HepG2 (cell line): ENCODE data around the gene SAP130. TPM values are rescaled to one million over a fixed set of nuclear protein-coding genes. Genes with fewer than 3 reads are reported as not detected.

Experiments
- ATAC-seq: fragments of 200-7000 bp; cut with Tn5 transposase; 3 replicates; pipeline ENCODE4 v1.9.1; 2020; ENCODE audit warnings: mild to moderate bottlenecking, moderate library complexity
- BruUV-seq: library from RNA; stranded (reverse); fragments of 400-500 nt; replicated peaks from 2 replicates; lab custom pipeline; 2021; lab: Mats Ljungman, UMichigan
- CTCF ChIA-PET: fragments of 300-600 bp; formaldehyde crosslinking; extraction: SDS; loops from one replicate; lab custom pipeline; 2021; ENCODE audit warnings: low total read pairs, inconsistent platforms, low intra/inter-chr PET ratio; lab: Yijun Ruan, JAX
- POLR2A ChIA-PET: fragments of 350-600 bp; sonication (Branson Sonifier 250); formaldehyde crosslinking; loops from one replicate; lab custom pipeline; 2020; ENCODE audit warnings: antibody characterized with exemption, inconsistent platforms; lab: Yijun Ruan, JAX
- DNase-seq: peaks from one replicate; pipeline ENCODE4 v3.0.0-alpha.2; 2015; ENCODE audit warnings: low spot score
- FAIRE-seq: peaks from 3 replicates; lab custom pipeline; 2011; peaks lifted over from hg19 to GRCh38; lab: Jason Lieb, UNC
- H2AFZ ChIP-seq: one replicate; pipeline ENCODE4 v1.6.1; 2011; ENCODE audit warnings: low read length, inconsistent platforms
- H3K27ac ChIP-seq: fragments of 300-600 bp; 3 replicates; pipeline ENCODE4 v1.8.0; 2011; ENCODE audit warnings: mixed run types, mild to moderate bottlenecking, mixed read lengths, low read length, inconsistent platforms; ENCODE audit not compliant: insufficient read depth; ENCODE audit errors: extremely low read length
- H3K27me3 ChIP-seq, 2 experiments: fragments of 200-600 bp in 1 of 2; 2 replicates in 1 of 2; 3 replicates in 1 of 2; pipeline versions ENCODE4 v1.6.0 to v1.8.0; 2011; ENCODE audit warnings: low read length in 2 of 2, mild to moderate bottlenecking in 2 of 2, moderate library complexity in 2 of 2, inconsistent platforms in 1 of 2; ENCODE audit not compliant: insufficient read depth in 2 of 2, control insufficient read depth in 1 of 2
- H3K36me3 ChIP-seq, 2 experiments: fragments of 200-600 bp in 1 of 2; replicated peaks in 1 of 2; 2 replicates in 1 of 2; 3 replicates in 1 of 2; pipeline versions ENCODE4 v1.5.1 to v1.8.0; 2011; ENCODE audit warnings: low read length in 2 of 2, inconsistent platforms in 1 of 2; ENCODE audit not compliant: insufficient read depth in 2 of 2, control insufficient read depth in 1 of 2
- H3K4me1 ChIP-seq: 2 replicates; pipeline ENCODE4 v1.5.1; 2012; ENCODE audit warnings: low read length, inconsistent platforms; ENCODE audit not compliant: insufficient read depth
- H3K4me2 ChIP-seq: 2 replicates; pipeline ENCODE4 v1.6.0; 2011; ENCODE audit warnings: low read depth, low read length, inconsistent platforms
- H3K4me3 ChIP-seq, 3 experiments: fragments of 200-600 bp in 1 of 3; sonication (generic), shearing (Covaris generic) in 1 of 3; replicated peaks in 1 of 3; 2 replicates each; pipeline ENCODE4 v1.5.1; 2011 to 2016; ENCODE audit warnings: low read length in 3 of 3, inconsistent platforms in 2 of 3, low read depth in 2 of 3, mild to moderate bottlenecking in 2 of 3, control low read depth in 1 of 3, mixed read lengths in 1 of 3; ENCODE audit not compliant: insufficient read depth in 1 of 3
- H3K79me2 ChIP-seq: one replicate; pipeline ENCODE4 v1.6.1; 2011; ENCODE audit warnings: low read length, inconsistent platforms; ENCODE audit not compliant: insufficient read depth
- H3K9ac ChIP-seq: 2 replicates; pipeline ENCODE4 v1.6.0; 2011; ENCODE audit warnings: mild to moderate bottlenecking, low read depth, low read length, inconsistent platforms; ENCODE audit not compliant: insufficient read depth
- H3K9me3 ChIP-seq: 2 replicates; pipeline ENCODE4 v1.5.1; 2012; ENCODE audit warnings: mild to moderate bottlenecking, low read length
- H4K20me1 ChIP-seq: 2 replicates; pipeline ENCODE4 v1.6.0; 2011; ENCODE audit warnings: inconsistent platforms, mild to moderate bottlenecking, low read length, moderate library complexity; ENCODE audit not compliant: insufficient read depth
- ELF1 ChIP-seq: sonication (generic); formaldehyde crosslinking; IDR thresholded peaks from 2 replicates; pipeline ENCODE4 v1.4.0; 2020; ENCODE audit warnings: missing genetic modification reagents
- FOXK2 ChIP-seq: fragments of 450-650 bp; IDR thresholded peaks from 2 replicates; pipeline ENCODE4 v1.6.1; 2016
- HDAC1 ChIP-seq: sonication (generic); formaldehyde crosslinking; IDR thresholded peaks from 2 replicates; pipeline ENCODE4 v1.5.1; 2020; ENCODE audit warnings: mild to moderate bottlenecking, missing genetic modification reagents
- MAZ ChIP-seq, 2 experiments: sonication (generic) in 1 of 2; formaldehyde crosslinking in 1 of 2; IDR thresholded peaks; 2 replicates each; pipeline versions ENCODE4 v1.5.0 to v1.6.1; 2012 to 2020; ENCODE audit warnings: low read depth in 2 of 2, mild to moderate bottlenecking in 2 of 2, borderline replicate concordance in 1 of 2, improper control_type of control experiment in 1 of 2, low read length in 1 of 2, missing genetic modification reagents in 1 of 2, moderate library complexity in 1 of 2
- NCOA5 ChIP-seq: sonication (generic); formaldehyde crosslinking; IDR thresholded peaks from 2 replicates; pipeline ENCODE4 v1.4.0; 2020; ENCODE audit warnings: missing genetic modification reagents
- RARA ChIP-seq: IDR thresholded peaks from 2 replicates; pipeline ENCODE4 v1.6.1; 2016; ENCODE audit warnings: missing genetic modification reagents, missing compliant biosample characterization
- RBFOX2 ChIP-seq: fragments of 200-400 bp; formaldehyde crosslinking; IDR thresholded peaks from 2 replicates; pipeline ENCODE4 v1.6.1; 2017; ENCODE audit warnings: low read depth, mild to moderate bottlenecking, low read length
- SIX4 ChIP-seq: sonication (generic); formaldehyde crosslinking; IDR thresholded peaks from 2 replicates; pipeline ENCODE4 v1.4.0; 2020; ENCODE audit warnings: missing genetic modification reagents
- SMARCC2 ChIP-seq: fragments of 450-650 bp; IDR thresholded peaks from 2 replicates; pipeline ENCODE4 v1.6.1; 2017; ENCODE audit warnings: antibody characterized with exemption, mild to moderate bottlenecking
- ZFX ChIP-seq: sonication (generic); formaldehyde crosslinking; IDR thresholded peaks from 2 replicates; pipeline ENCODE4 v1.4.0; 2020; ENCODE audit warnings: mild to moderate bottlenecking, low read depth, missing genetic modification reagents, moderate library complexity
- ZNF609 ChIP-seq: sonication (generic); formaldehyde crosslinking; IDR thresholded peaks from 2 replicates; pipeline ENCODE4 v1.4.0; 2020; ENCODE audit warnings: mild to moderate bottlenecking, missing genetic modification reagents, borderline replicate concordance
- ZNF614 ChIP-seq: IDR thresholded peaks from 2 replicates; pipeline ENCODE4 v1.6.1; 2018; ENCODE audit warnings: missing biosample characterization, missing genetic modification reagents, inconsistent platforms, borderline replicate concordance
- ZNF619 ChIP-seq: sonication (generic); formaldehyde crosslinking; IDR thresholded peaks from 2 replicates; pipeline ENCODE4 v1.4.0; 2020; ENCODE audit warnings: mild to moderate bottlenecking, missing genetic modification reagents
- ZNF644 ChIP-seq: IDR thresholded peaks from 2 replicates; pipeline ENCODE4 v1.6.1; 2016; ENCODE audit warnings: low read depth
- ZNF720 ChIP-seq: sonication (generic); formaldehyde crosslinking; IDR thresholded peaks from 2 replicates; pipeline ENCODE4 v1.4.0; 2020; ENCODE audit warnings: missing genetic modification reagents
- WGBS: methylation state at CpG from one replicate; pipeline ENCODE4 v1.1.6; 2017; ENCODE audit warnings: low lambda C conversion rate; 5-methylcytosine and 5-hydroxymethylcytosine counted together
- in situ Hi-C: cut with HindIII; loops from 2 replicates; pipeline ENCODE4 v1.10.0; 2017; ENCODE audit warnings: low pct_unique_long_range_greater_than_20kb; ENCODE audit not compliant: extremely low pct_ligation_motif_present
- intact Hi-C: fragments of 100-400 bp; cut with micrococcal nuclease; formaldehyde crosslinking; loops from one replicate; pipeline ENCODE4 v1.10.0; 2022; ENCODE audit not compliant: unreplicated experiment
- polyA plus RNA-seq, 8 experiments: library from polyadenylated mRNA; depleted of rRNA in 3 of 8; stranded (reverse) in 7 of 8; unstranded in 1 of 8; fragments of >200 nt; fragmentation: Illumina TruSeq in 4 of 8; extraction: Trizol in 4 of 8; gene quantifications; 2 replicates each; pipeline versions ENCODE4 v1.2.1 to v1.2.3, GENCODE V29; 2011 to 2016; ENCODE audit warnings: low read depth in 4 of 8, missing spikeins in 1 of 8, mixed read lengths in 1 of 8; ENCODE audit not compliant: insufficient read depth in 1 of 8
- total RNA-seq, 5 experiments: library from RNA; depleted of rRNA; stranded (reverse); fragments of >200 nt; fragmentation: Illumina TruSeq; extraction: Trizol; gene quantifications; 2 replicates each; pipeline ENCODE4 v1.2.3, GENCODE V29; 2016; ENCODE audit warnings: low read depth in 1 of 5
- TF ChIP-seq, protein P1 (sequence below): sonication (generic); formaldehyde crosslinking; conservative IDR thresholded peaks from 2 replicates; pipeline ENCODE4 v1.4.0; 2020; ENCODE audit warnings: mild to moderate bottlenecking, missing genetic modification reagents, moderate library complexity

The SAP130 gene
- total and polyA plus RNA-seq, 2 of the 13 experiments (the other 11 are each of a cell fraction or from before 2014, with no cell fraction given): 11.1 to 18.6 TPM

GRCh38 chr2:127985026-127985734 is 42.7 kb downstream of the SAP130 start:
- no peaks in the 10 kb centered on the region for H3K9me3 ChIP-seq
- H3K4me1 ChIP-seq: peaks cover 33% of the 10 kb centered on the region
- no peak overlapping the region for H2AFZ ChIP-seq
- H3K4me3 ChIP-seq: peak overlapping the region in 1 of 3 experiments; percentile 29; a peak in 1 of 6 replicates
- TSS peak; percentile 35 for BruUV-seq
- no peaks in the 10 kb centered on the region for H3K27me3 ChIP-seq
- no peaks in the 10 kb centered on the region for H4K20me1 ChIP-seq
- H3K79me2 ChIP-seq: no peaks in the 10 kb centered on the region
- ChIA-PET CTCF (no interaction called here), POLR2A (interaction anchor here (1.2 kb wide), 1 partner anchor 99 kb away, joined by 3 read pairs; the partner anchor contains the start of gene AMMECR1L)
- intact Hi-C loops (loop anchor here (1.0 kb wide), 1 partner anchor 43 kb away; the partner anchor contains the start of gene SAP130), in situ Hi-C loops (no loop called here)
- DNase-seq (peak; percentile 95), FAIRE-seq (peak; percentile 81), ATAC-seq (peak; percentile 94)
- peak overlapping the region; percentile 93 for H3K27ac ChIP-seq
- peak overlapping the region; percentile 68 for H3K9ac ChIP-seq
- peak overlapping the region; percentile 38; the same call in 1 of the 2 replicates for H3K4me2 ChIP-seq
- 74% methylated on average over 6 of the region's 6 CpGs for WGBS
- peaks cover 26 to 81% of the 10 kb centered on the region in 2 experiments for H3K36me3 ChIP-seq
- TF ChIP-seq SMARCC2: no peak
- TF ChIP-seq ZFX: no peak
- TF ChIP-seq ZNF614 (CRISPR knock-in tag): no peak; the same call in 1 of the 2 replicates
- peak; percentile 42; the same call in 1 of the 2 replicates for TF ChIP-seq ZNF609 (CRISPR knock-in tag)
- TF ChIP-seq ELF1 (CRISPR knock-in tag): 0 out of 2 replicates have a peak, but pooled peaks have one; percentile 36
- TF ChIP-seq NCOA5: no peak
- no peak for TF ChIP-seq RBFOX2
- TF ChIP-seq HDAC1: no peak
- no peak for TF ChIP-seq ZNF720 (CRISPR knock-in tag)
- TF ChIP-seq ZNF619: peak; percentile 63; the same call in 1 of the 2 replicates
- peak; percentile 51 for TF ChIP-seq FOXK2
- TF ChIP-seq SIX4 (CRISPR knock-in tag): no peak
- peak; percentile 37 for TF ChIP-seq RARA
- TF ChIP-seq, protein P1, sequence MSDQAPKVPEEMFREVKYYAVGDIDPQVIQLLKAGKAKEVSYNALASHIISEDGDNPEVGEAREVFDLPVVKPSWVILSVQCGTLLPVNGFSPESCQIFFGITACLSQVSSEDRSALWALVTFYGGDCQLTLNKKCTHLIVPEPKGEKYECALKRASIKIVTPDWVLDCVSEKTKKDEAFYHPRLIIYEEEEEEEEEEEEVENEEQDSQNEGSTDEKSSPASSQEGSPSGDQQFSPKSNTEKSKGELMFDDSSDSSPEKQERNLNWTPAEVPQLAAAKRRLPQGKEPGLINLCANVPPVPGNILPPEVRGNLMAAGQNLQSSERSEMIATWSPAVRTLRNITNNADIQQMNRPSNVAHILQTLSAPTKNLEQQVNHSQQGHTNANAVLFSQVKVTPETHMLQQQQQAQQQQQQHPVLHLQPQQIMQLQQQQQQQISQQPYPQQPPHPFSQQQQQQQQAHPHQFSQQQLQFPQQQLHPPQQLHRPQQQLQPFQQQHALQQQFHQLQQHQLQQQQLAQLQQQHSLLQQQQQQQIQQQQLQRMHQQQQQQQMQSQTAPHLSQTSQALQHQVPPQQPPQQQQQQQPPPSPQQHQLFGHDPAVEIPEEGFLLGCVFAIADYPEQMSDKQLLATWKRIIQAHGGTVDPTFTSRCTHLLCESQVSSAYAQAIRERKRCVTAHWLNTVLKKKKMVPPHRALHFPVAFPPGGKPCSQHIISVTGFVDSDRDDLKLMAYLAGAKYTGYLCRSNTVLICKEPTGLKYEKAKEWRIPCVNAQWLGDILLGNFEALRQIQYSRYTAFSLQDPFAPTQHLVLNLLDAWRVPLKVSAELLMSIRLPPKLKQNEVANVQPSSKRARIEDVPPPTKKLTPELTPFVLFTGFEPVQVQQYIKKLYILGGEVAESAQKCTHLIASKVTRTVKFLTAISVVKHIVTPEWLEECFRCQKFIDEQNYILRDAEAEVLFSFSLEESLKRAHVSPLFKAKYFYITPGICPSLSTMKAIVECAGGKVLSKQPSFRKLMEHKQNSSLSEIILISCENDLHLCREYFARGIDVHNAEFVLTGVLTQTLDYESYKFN (CRISPR knock-in tag): peak; percentile 73
- TF ChIP-seq ZNF644 (CRISPR knock-in tag): no peak
- 0 out of 2 replicates have a peak, but pooled peaks have one; percentile 46 for TF ChIP-seq MAZ (IDR thresholded peaks at IDR 0.05; ENCODE audit: borderline replicate concordance, low read depth, low read length)
- no peak for TF ChIP-seq MAZ (CRISPR knock-in tag; IDR thresholded peaks at IDR 0.05; ENCODE audit: low read depth)
